Prostate gland (tissue), 2 donors: ENCODE measurements around the gene ALG8.

Experiments used
- POLR2AphosphoS5 ChIP-seq: sonication (generic); formaldehyde crosslinking; IDR thresholded peaks from one replicate; pipeline ENCODE4 v1.6.1; 2017; ENCODE audit warnings: antibody characterized with exemption
- TF ChIP-seq, protein P1 (sequence below), 4 experiments: fragments of 200-600 bp in 2 of 4; fragments of 450-650 bp in 2 of 4; sonication (generic) in 2 of 4; IDR thresholded peaks; 1 replicate in 3 of 4; 2 replicates in 1 of 4; pipeline ENCODE4 v1.5.1; 2016 to 2019; ENCODE audit warnings: antibody characterized with exemption in 4 of 4, mild to moderate bottlenecking in 2 of 4, moderate library complexity in 2 of 4

DNA sequence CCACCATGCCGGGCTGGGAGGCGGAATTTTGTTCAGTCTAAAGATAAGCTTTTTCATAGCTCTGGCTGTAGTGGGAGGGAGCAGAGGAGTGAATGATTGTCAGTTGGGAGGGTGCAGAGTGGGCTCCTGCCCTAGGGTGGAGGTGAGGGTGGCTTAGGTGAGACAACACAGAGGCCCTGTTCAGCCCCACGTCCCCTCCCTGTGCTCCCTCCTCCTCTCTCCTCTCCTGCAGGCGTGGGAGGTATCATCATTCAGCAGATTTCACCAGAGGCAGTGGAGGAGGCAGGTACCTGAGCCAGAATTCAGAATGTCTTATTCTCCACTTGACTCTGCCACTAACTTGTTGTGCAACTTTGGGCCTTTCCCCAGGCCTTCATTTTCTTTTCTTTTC, 77.5 kb downstream of the ALG8 start:
- TF ChIP-seq, protein P1, sequence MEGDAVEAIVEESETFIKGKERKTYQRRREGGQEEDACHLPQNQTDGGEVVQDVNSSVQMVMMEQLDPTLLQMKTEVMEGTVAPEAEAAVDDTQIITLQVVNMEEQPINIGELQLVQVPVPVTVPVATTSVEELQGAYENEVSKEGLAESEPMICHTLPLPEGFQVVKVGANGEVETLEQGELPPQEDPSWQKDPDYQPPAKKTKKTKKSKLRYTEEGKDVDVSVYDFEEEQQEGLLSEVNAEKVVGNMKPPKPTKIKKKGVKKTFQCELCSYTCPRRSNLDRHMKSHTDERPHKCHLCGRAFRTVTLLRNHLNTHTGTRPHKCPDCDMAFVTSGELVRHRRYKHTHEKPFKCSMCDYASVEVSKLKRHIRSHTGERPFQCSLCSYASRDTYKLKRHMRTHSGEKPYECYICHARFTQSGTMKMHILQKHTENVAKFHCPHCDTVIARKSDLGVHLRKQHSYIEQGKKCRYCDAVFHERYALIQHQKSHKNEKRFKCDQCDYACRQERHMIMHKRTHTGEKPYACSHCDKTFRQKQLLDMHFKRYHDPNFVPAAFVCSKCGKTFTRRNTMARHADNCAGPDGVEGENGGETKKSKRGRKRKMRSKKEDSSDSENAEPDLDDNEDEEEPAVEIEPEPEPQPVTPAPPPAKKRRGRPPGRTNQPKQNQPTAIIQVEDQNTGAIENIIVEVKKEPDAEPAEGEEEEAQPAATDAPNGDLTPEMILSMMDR (IDR thresholded peaks at IDR 0.05): no peak
- TF ChIP-seq POLR2AphosphoS5: no peak
